Measurements from ENCODE around the gene OCEL1.

OCEL1 gene

GRCh38 chr19:17246681-17247425 lies 20.8 kb downstream of the OCEL1 start:
- Histone ChIP-seq H2BK15ac (ENCODE audit: low read depth, poor library complexity, severe bottlenecking) (peak overlapping the region; percentile 82), H3K14ac (ENCODE audit: low read length in 2 of 2) (peak overlapping the region in 1 of 2 experiments; percentile 50), H2AFZ (ENCODE audit: low read depth, low read length) (no peak overlapping the region), H4K8ac (ENCODE audit: low read length) (peak overlapping the region; percentile 95), H3K4me1 (ENCODE audit: control insufficient read depth, insufficient read depth, low read depth, low read length) (peaks cover 46% of the 10 kb centered on the region), H3K18ac (ENCODE audit: low read depth in 1 of 2, low read length in 2 of 2) (peak overlapping the region; percentile 85 to 99), H2BK12ac (ENCODE audit: low read length in 2 of 2) (peak overlapping the region; percentile 82 to 94), H3K79me1 (replicated peaks; ENCODE audit: low read length, poor library complexity, severe bottlenecking) (no peaks in the 10 kb centered on the region), H3K36me3 (ENCODE audit: control insufficient read depth in 1 of 2, insufficient read depth in 2 of 2, low read depth in 1 of 2, low read length in 2 of 2) (no peaks in the 10 kb centered on the region), H3K4ac (ENCODE audit: low read depth in 1 of 2, low read length in 2 of 2) (peak overlapping the region; percentile 85 to 90), H3K27me3 (ENCODE audit: control insufficient read depth in 1 of 2, insufficient read depth in 1 of 2, low read length in 2 of 2) (no peaks in the 10 kb centered on the region), H3K9me3 (ENCODE audit: control insufficient read depth, low read length) (no peaks in the 10 kb centered on the region), H2BK120ac (ENCODE audit: low read depth, low read length) (peak overlapping the region; percentile 75), H2BK5ac (ENCODE audit: low read depth, low read length, poor library complexity, severe bottlenecking) (peak overlapping the region; percentile 59), H3K27ac (ENCODE audit: low read length, poor library complexity, severe bottlenecking) (peak overlapping the region; percentile 90), H3K4me3 (ENCODE audit: insufficient read depth in 1 of 2, low read depth in 1 of 2, low read length in 2 of 2) (peak overlapping the region; percentile 16 to 69), H3K4me2 (ENCODE audit: low read length, poor library complexity, severe bottlenecking) (peak overlapping the region; percentile 57), H4K91ac (ENCODE audit: low read length) (peak overlapping the region; percentile 95), H3K23ac (ENCODE audit: low read length in 2 of 2) (no peak overlapping the region), H3K9ac (ENCODE audit: low read length) (peak overlapping the region; percentile 71), H2AK5ac (ENCODE audit: low read length, severe bottlenecking) (peak overlapping the region; percentile 62)
- peak; percentile 87 for DNase-seq
- 5% methylated on average over 20 of the region's 21 CpGs for WGBS

- Histone ChIP-seq H4K91ac (ENCODE audit: low read length) (peak overlapping the region; percentile 97), H3K79me1 (replicated peaks; ENCODE audit: low read length, poor library complexity, severe bottlenecking) (no peaks in the 10 kb centered on the region), H3K9ac (ENCODE audit: low read length) (no peak overlapping the region), H3K27ac (ENCODE audit: low read length, poor library complexity, severe bottlenecking) (no peak overlapping the region), H3K4me3 (ENCODE audit: insufficient read depth in 1 of 2, low read depth in 1 of 2, low read length in 2 of 2) (no peak overlapping the region), H3K23ac (ENCODE audit: low read length in 2 of 2) (peak overlapping the region in 1 of 2 experiments; percentile 30), H2BK12ac (ENCODE audit: low read length in 2 of 2) (peak overlapping the region; percentile 69 to 100), H3K14ac (ENCODE audit: low read length in 2 of 2) (peak overlapping the region in 1 of 2 experiments; percentile 77), H3K18ac (ENCODE audit: low read depth in 1 of 2, low read length in 2 of 2) (peak overlapping the region; percentile 85 to 89), H2BK120ac (ENCODE audit: low read depth, low read length) (peak overlapping the region; percentile 91), H3K4ac (ENCODE audit: low read depth in 1 of 2, low read length in 2 of 2) (peak overlapping the region; percentile 72 to 95), H3K4me2 (ENCODE audit: low read length, poor library complexity, severe bottlenecking) (no peak overlapping the region), H2AFZ (ENCODE audit: low read depth, low read length) (peak overlapping the region; percentile 43), H2BK15ac (ENCODE audit: low read depth, poor library complexity, severe bottlenecking) (peak overlapping the region; percentile 60), H3K4me1 (ENCODE audit: control insufficient read depth, insufficient read depth, low read depth, low read length) (peaks cover 35% of the 10 kb centered on the region), H4K8ac (ENCODE audit: low read length) (peak overlapping the region; percentile 91), H2AK5ac (ENCODE audit: low read length, severe bottlenecking) (peak overlapping the region; percentile 94), H3K27me3 (ENCODE audit: control insufficient read depth in 1 of 2, insufficient read depth in 1 of 2, low read length in 2 of 2) (no peaks in the 10 kb centered on the region), H3K36me3 (ENCODE audit: control insufficient read depth in 1 of 2, insufficient read depth in 2 of 2, low read depth in 1 of 2, low read length in 2 of 2) (no peaks in the 10 kb centered on the region), H2BK5ac (ENCODE audit: low read depth, low read length, poor library complexity, severe bottlenecking) (peak overlapping the region; percentile 35), H3K9me3 (ENCODE audit: control insufficient read depth, low read length) (no peaks in the 10 kb centered on the region)
- 57% methylated on average over 21 of the region's 21 CpGs for WGBS
- peak; percentile 32 for DNase-seq
Observed at GRCh38 chr19:17248011-17248776, 22.2 kb downstream of the OCEL1 start.

- H3K14ac ChIP-seq (ENCODE audit: low read length in 2 of 2), result no peak overlapping the region
- no peak overlapping the region for H2BK15ac ChIP-seq (ENCODE audit: low read depth, poor library complexity, severe bottlenecking)
- no peak overlapping the region for H3K4me3 ChIP-seq (ENCODE audit: insufficient read depth in 1 of 2, low read depth in 1 of 2, low read length in 2 of 2)
- no peak overlapping the region for H2BK5ac ChIP-seq (ENCODE audit: low read depth, low read length, poor library complexity, severe bottlenecking)
- no peak overlapping the region for H2AFZ ChIP-seq (ENCODE audit: low read depth, low read length)
- peak overlapping the region in 1 of 2 experiments; percentile 43 for H3K4ac ChIP-seq (ENCODE audit: low read depth in 1 of 2, low read length in 2 of 2)
- H3K79me1 ChIP-seq (replicated peaks; ENCODE audit: low read length, poor library complexity, severe bottlenecking), result no peaks in the 10 kb centered on the region
- WGBS, result 95% methylated on average over 15 of the region's 15 CpGs
- H3K23ac ChIP-seq (ENCODE audit: low read length in 2 of 2), result no peak overlapping the region
- H3K4me2 ChIP-seq (ENCODE audit: low read length, poor library complexity, severe bottlenecking), result no peak overlapping the region
- H3K9me3 ChIP-seq (ENCODE audit: control insufficient read depth, low read length), result no peaks in the 10 kb centered on the region
- peaks cover 33% of the 10 kb centered on the region for H3K4me1 ChIP-seq (ENCODE audit: control insufficient read depth, insufficient read depth, low read depth, low read length)
- H2BK12ac ChIP-seq (ENCODE audit: low read length in 2 of 2), result peak overlapping the region; percentile 31 to 46
- no peak for DNase-seq
- H2AK5ac ChIP-seq (ENCODE audit: low read length, severe bottlenecking), result no peak overlapping the region
- peak overlapping the region; percentile 29 for H4K8ac ChIP-seq (ENCODE audit: low read length)
- no peak overlapping the region for H3K9ac ChIP-seq (ENCODE audit: low read length)
- peak overlapping the region; percentile 13 for H2BK120ac ChIP-seq (ENCODE audit: low read depth, low read length)
- H3K18ac ChIP-seq (ENCODE audit: low read depth in 1 of 2, low read length in 2 of 2), result peak overlapping the region; percentile 8 to 40
- H3K36me3 ChIP-seq (ENCODE audit: control insufficient read depth in 1 of 2, insufficient read depth in 2 of 2, low read depth in 1 of 2, low read length in 2 of 2), result no peaks in the 10 kb centered on the region
- peak overlapping the region; percentile 87 for H4K91ac ChIP-seq (ENCODE audit: low read length)
- no peak overlapping the region for H3K27ac ChIP-seq (ENCODE audit: low read length, poor library complexity, severe bottlenecking)
- peaks cover 0 to 3% of the 10 kb centered on the region in 2 experiments for H3K27me3 ChIP-seq (ENCODE audit: control insufficient read depth in 1 of 2, insufficient read depth in 1 of 2, low read length in 2 of 2)
Observed at GRCh38 chr19:17249887-17250548, 24.0 kb downstream of the OCEL1 start.

All from mesenchymal stem cell (in vitro differentiated cells and primary cell).